ENCODE data around the gene SPZ1. TPM values are rescaled to one million over a fixed set of nuclear protein-coding genes. Genes with fewer than 3 reads are reported as not detected.
"Not testable (repeated sequence)": the region's sequence is repeated elsewhere in the genome, so short reads cannot be mapped to it uniquely, and the experiment has no call there.

The SPZ1 gene
- not detected for total RNA-seq

- Mint-ChIP-seq H3K9me3 (no peaks in the 10 kb centered on the region), H3K4me1 (ENCODE audit: low read depth) (no peaks in the 10 kb centered on the region), H3K4me3 (no peak within 1 kb of the TSS), H3K27ac (no peak within 1 kb of the TSS), H3K36me3 (ENCODE audit: low read depth) (no peaks in the 10 kb centered on the region), H3K27me3 (peaks cover 8% of the 10 kb centered on the region)
- intact Hi-C loops (cut with micrococcal nuclease), result no loop called here
- CTCF ChIA-PET, result interaction anchor here (1.0 to 3.6 kb wide), 2 partner anchors 12 to 228 kb away, joined by 3 to 13 read pairs; no protein-coding TSS in a partner anchor
- ATAC-seq (no peak), DNase-seq (no peak)
- no peak for TF ChIP-seq CTCF (IDR thresholded peaks at IDR 0.05)
- POLR2A ChIA-PET, result interaction anchor here (0.6 kb wide), 1 partner anchor 241 kb away, joined by 3 read pairs; no protein-coding TSS in a partner anchor
Observed at GRCh38 chr5:80319702-80320101, at the start of gene SPZ1. Gene SPZ1, plus strand, starts transcription at chr5:80320002. Its CDS starts 214 bp downstream, at chr5:80320216.

- H3K27me3 Mint-ChIP-seq; H3K36me3 Mint-ChIP-seq (ENCODE audit: low read depth); H3K9me3 Mint-ChIP-seq; intact Hi-C loops (cut with micrococcal nuclease); DNase-seq: not testable (repeated sequence)
- ChIA-PET POLR2A (interaction anchor here (0.7 to 2.8 kb wide), 4 partner anchors 13 to 76 kb away, joined by 3 to 13 read pairs (median 4); partner anchors contain the start of gene SERINC5), CTCF (interaction anchor here (0.8 to 15.7 kb wide), 4 partner anchors 9 to 187 kb away, joined by 3 to 104 read pairs (median 4); no protein-coding TSS in a partner anchor)
- Mint-ChIP-seq H3K27ac (peak overlapping the region; percentile 94), H3K4me3 (peak overlapping the region; percentile 21), H3K4me1 (ENCODE audit: low read depth) (peaks cover 34% of the 10 kb centered on the region)
- peak; percentile 50 for ATAC-seq
Observed at GRCh38 chr5:80270543-80270942, 49.3 kb upstream of the SPZ1 start.

- ChIA-PET POLR2A (interaction anchor here (1.4 kb wide), 1 partner anchor 18 kb away, joined by 4 read pairs; no protein-coding TSS in a partner anchor), CTCF (interaction anchor here (0.8 to 15.7 kb wide), 14 partner anchors 8 to 192 kb away, joined by 3 to 104 read pairs (median 3); partner anchors contain the start of gene SERINC5)
- no peak overlapping the region for H3K4me3 Mint-ChIP-seq
- DNase-seq (peak; percentile 53), ATAC-seq (peak; percentile 73)
- intact Hi-C loops (cut with micrococcal nuclease), result loop anchor here (2.0 kb wide), 1 partner anchor 185 kb away; no protein-coding TSS in a partner anchor
- no peaks in the 10 kb centered on the region for H3K9me3 Mint-ChIP-seq
- H3K4me1 Mint-ChIP-seq (ENCODE audit: low read depth), result peaks cover 17% of the 10 kb centered on the region
- TF ChIP-seq CTCF (IDR thresholded peaks at IDR 0.05), result peak; percentile 56
- H3K36me3 Mint-ChIP-seq (ENCODE audit: low read depth), result no peaks in the 10 kb centered on the region
- no peaks in the 10 kb centered on the region for H3K27me3 Mint-ChIP-seq
- H3K27ac Mint-ChIP-seq, result peak overlapping the region; percentile 36
Observed at GRCh38 chr5:80275347-80275746, 44.5 kb upstream of the SPZ1 start.

GRCh38 chr5:80276186-80276585 lies 43.6 kb upstream of the SPZ1 start:
- DNase-seq, result no peak
- no peaks in the 10 kb centered on the region for H3K27me3 Mint-ChIP-seq
- H3K27ac Mint-ChIP-seq, result no peak overlapping the region
- ChIA-PET CTCF (interaction anchor here (0.7 to 15.7 kb wide), 7 partner anchors 9 to 192 kb away, joined by 3 to 104 read pairs (median 9); partner anchors contain the start of gene SERINC5), POLR2A (no interaction called here)
- intact Hi-C loops (cut with micrococcal nuclease), result no loop called here
- no peak overlapping the region for H3K4me3 Mint-ChIP-seq
- peaks cover 12% of the 10 kb centered on the region for H3K4me1 Mint-ChIP-seq (ENCODE audit: low read depth)
- no peaks in the 10 kb centered on the region for H3K36me3 Mint-ChIP-seq (ENCODE audit: low read depth)
- no peaks in the 10 kb centered on the region for H3K9me3 Mint-ChIP-seq
- no peak for ATAC-seq
- no peak for TF ChIP-seq CTCF (IDR thresholded peaks at IDR 0.05)

- no peak for ATAC-seq
- intact Hi-C loops (cut with micrococcal nuclease), result no loop called here
- DNase-seq, result no peak
- Mint-ChIP-seq H3K27ac (no peak overlapping the region), H3K27me3 (no peaks in the 10 kb centered on the region), H3K4me3 (no peak overlapping the region), H3K4me1 (ENCODE audit: low read depth) (peaks cover 8% of the 10 kb centered on the region), H3K36me3 (ENCODE audit: low read depth) (no peaks in the 10 kb centered on the region), H3K9me3 (no peaks in the 10 kb centered on the region)
- CTCF ChIA-PET, result interaction anchor here (1.1 to 15.7 kb wide), 2 partner anchors 15 to 185 kb away, joined by 3 to 104 read pairs; no protein-coding TSS in a partner anchor
- POLR2A ChIA-PET, result no interaction called here
- no peak for TF ChIP-seq CTCF (IDR thresholded peaks at IDR 0.05)
Observed at GRCh38 chr5:80277191-80277590, 42.6 kb upstream of the SPZ1 start.

Measured in activated CD8-positive, alpha-beta T cell treated with anti-CD3 and anti-CD28 coated beads for 36 hours (primary cell).